IPS-18a (cell line): ENCODE data around the gene CHST15.
"Not testable (repeated sequence)": the region's sequence is repeated elsewhere in the genome, so short reads cannot be mapped to it uniquely, and the experiment has no call there.

Source experiments
- H3K27ac ChIP-seq: one replicate; pipeline ENCODE4 v1.5.1; 2013; ENCODE audit warnings: low read length
- H3K27me3 ChIP-seq: one replicate; pipeline ENCODE4 v1.6.1; 2013; ENCODE audit warnings: mild to moderate bottlenecking, low read length; ENCODE audit not compliant: control insufficient read depth, insufficient read depth
- H3K36me3 ChIP-seq: one replicate; pipeline ENCODE4 v1.6.1; 2013; ENCODE audit warnings: low read depth, low read length; ENCODE audit not compliant: control insufficient read depth
- H3K4me1 ChIP-seq: one replicate; pipeline ENCODE4 v1.6.1; 2013; ENCODE audit warnings: low read depth, low read length; ENCODE audit not compliant: control insufficient read depth
- H3K4me3 ChIP-seq: one replicate; pipeline ENCODE4 v1.5.1; 2013; ENCODE audit warnings: low read length
- H3K9ac ChIP-seq: one replicate; pipeline ENCODE4 v1.6.1; 2013; ENCODE audit warnings: mild to moderate bottlenecking, low read length, moderate library complexity
- H3K9me3 ChIP-seq: one replicate; pipeline ENCODE4 v1.6.1; 2013; ENCODE audit warnings: low read depth, low read length; ENCODE audit not compliant: control insufficient read depth

Gene CHST15

GRCh38 chr10:124035306-124035927 lies 58.0 kb downstream of the CHST15 start:
- H3K27me3 ChIP-seq: no peaks in the 10 kb centered on the region
- H3K9ac ChIP-seq: no peak overlapping the region
- H3K27ac ChIP-seq: no peak overlapping the region
- no peaks in the 10 kb centered on the region for H3K9me3 ChIP-seq
- H3K36me3 ChIP-seq: no peaks in the 10 kb centered on the region
- H3K4me3 ChIP-seq: no peak overlapping the region
- H3K4me1 ChIP-seq: peaks cover 11% of the 10 kb centered on the region

- H3K27me3 ChIP-seq, H3K4me3 ChIP-seq, H3K9ac ChIP-seq, H3K36me3 ChIP-seq, H3K27ac ChIP-seq, H3K9me3 ChIP-seq: not testable (repeated sequence)
- peaks cover 11% of the 10 kb centered on the region for H3K4me1 ChIP-seq
Observed at GRCh38 chr10:124034576-124035305, 58.7 kb downstream of the CHST15 start.

- H3K36me3 ChIP-seq: no peaks in the 10 kb centered on the region
- peaks cover 11% of the 10 kb centered on the region for H3K4me1 ChIP-seq
- no peaks in the 10 kb centered on the region for H3K9me3 ChIP-seq
- no peak overlapping the region for H3K9ac ChIP-seq
- H3K27me3 ChIP-seq: no peaks in the 10 kb centered on the region
- no peak overlapping the region for H3K4me3 ChIP-seq
- no peak overlapping the region for H3K27ac ChIP-seq
Observed at GRCh38 chr10:124033887-124034218, 59.5 kb downstream of the CHST15 start.

- Histone ChIP-seq H3K27me3 (no peaks in the 10 kb centered on the region), H3K4me1 (peaks cover 11% of the 10 kb centered on the region), H3K9me3 (no peaks in the 10 kb centered on the region), H3K36me3 (no peaks in the 10 kb centered on the region), H3K9ac (no peak overlapping the region), H3K4me3 (no peak overlapping the region), H3K27ac (no peak overlapping the region)
Observed at GRCh38 chr10:124032971-124033886, 60.2 kb downstream of the CHST15 start.

GRCh38 chr10:124032087-124032935 lies 61.1 kb downstream of the CHST15 start:
- H3K27ac ChIP-seq: no peak overlapping the region
- no peaks in the 10 kb centered on the region for H3K36me3 ChIP-seq
- H3K4me3 ChIP-seq: no peak overlapping the region
- H3K4me1 ChIP-seq: peaks cover 11% of the 10 kb centered on the region
- H3K9me3 ChIP-seq: no peaks in the 10 kb centered on the region
- H3K27me3 ChIP-seq: no peaks in the 10 kb centered on the region
- no peak overlapping the region for H3K9ac ChIP-seq

GRCh38 chr10:124030492-124031110 lies 62.8 kb downstream of the CHST15 start:
- Histone ChIP-seq H3K4me3 (no peak overlapping the region), H3K36me3 (no peaks in the 10 kb centered on the region), H3K4me1 (peaks cover 20% of the 10 kb centered on the region), H3K27me3 (no peaks in the 10 kb centered on the region), H3K27ac (no peak overlapping the region), H3K9me3 (no peaks in the 10 kb centered on the region), H3K9ac (no peak overlapping the region)

GRCh38 chr10:124030061-124030460 lies 63.3 kb downstream of the CHST15 start:
- H3K4me3 ChIP-seq: no peak overlapping the region
- H3K9ac ChIP-seq: no peak overlapping the region
- no peaks in the 10 kb centered on the region for H3K27me3 ChIP-seq
- H3K27ac ChIP-seq: no peak overlapping the region
- no peaks in the 10 kb centered on the region for H3K36me3 ChIP-seq
- peaks cover 20% of the 10 kb centered on the region for H3K4me1 ChIP-seq
- no peaks in the 10 kb centered on the region for H3K9me3 ChIP-seq

- H3K4me1 ChIP-seq: peaks cover 20% of the 10 kb centered on the region
- no peaks in the 10 kb centered on the region for H3K36me3 ChIP-seq
- no peaks in the 10 kb centered on the region for H3K9me3 ChIP-seq
- H3K27me3 ChIP-seq: no peaks in the 10 kb centered on the region
- H3K9ac ChIP-seq: no peak overlapping the region
- no peak overlapping the region for H3K27ac ChIP-seq
- H3K4me3 ChIP-seq: no peak overlapping the region
Observed at GRCh38 chr10:124029559-124029958, 63.8 kb downstream of the CHST15 start.

GRCh38 chr10:124028700-124029480 lies 64.5 kb downstream of the CHST15 start:
- no peaks in the 10 kb centered on the region for H3K27me3 ChIP-seq

GRCh38 chr10:124027651-124028050 lies 65.7 kb downstream of the CHST15 start:
- Histone ChIP-seq H3K4me1 (peaks cover 15% of the 10 kb centered on the region), H3K9me3 (no peaks in the 10 kb centered on the region), H3K36me3 (no peaks in the 10 kb centered on the region), H3K9ac (no peak overlapping the region), H3K27me3 (no peaks in the 10 kb centered on the region), H3K4me3 (no peak overlapping the region), H3K27ac (no peak overlapping the region)

More at GRCh38 chr10:124028700-124029480, 64.5 kb downstream of the CHST15 start:
- Histone ChIP-seq H3K4me3 (no peak overlapping the region), H3K4me1 (peaks cover 19% of the 10 kb centered on the region), H3K27ac (no peak overlapping the region), H3K36me3 (no peaks in the 10 kb centered on the region), H3K9ac (no peak overlapping the region), H3K9me3 (no peaks in the 10 kb centered on the region)
